ENCODE measurements around the gene FAF1. TPM values are rescaled to one million over a fixed set of nuclear protein-coding genes. Genes with fewer than 3 reads are reported as not detected.

The FAF1 gene
- total RNA-seq, 1 experiment from 2014 or later = 73.2 TPM

DNA sequence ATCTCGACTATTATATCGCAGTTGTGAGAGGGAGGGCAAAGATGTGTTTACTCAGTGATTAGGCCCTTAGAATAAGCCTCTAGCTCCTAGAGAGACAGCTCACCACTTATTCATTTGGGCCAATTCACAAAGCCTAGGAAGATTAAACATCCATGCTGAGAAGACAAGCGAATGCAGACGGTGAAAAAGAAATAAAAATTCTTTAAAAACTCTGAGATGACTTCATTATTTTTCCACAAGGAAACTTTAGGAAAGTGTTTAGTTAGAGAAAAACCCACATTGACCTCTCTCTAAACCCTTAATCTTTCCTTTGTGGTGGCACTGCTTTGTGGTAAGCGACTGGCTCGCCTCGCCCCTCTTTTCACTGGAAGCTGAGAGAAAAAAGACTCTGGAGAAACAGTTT is 390.0 kb downstream of the FAF1 start:
- ChIA-PET RAD21 (ENCODE audit: low non-redundant PET in 1 of 2, low total read pairs in 2 of 2, uncharacterized antibody in 2 of 2, unreplicated experiment in 2 of 2) (no interaction called here), POLR2A (no interaction called here)
- BruUV-seq (replicated peaks) = no TSS peak

DNA sequence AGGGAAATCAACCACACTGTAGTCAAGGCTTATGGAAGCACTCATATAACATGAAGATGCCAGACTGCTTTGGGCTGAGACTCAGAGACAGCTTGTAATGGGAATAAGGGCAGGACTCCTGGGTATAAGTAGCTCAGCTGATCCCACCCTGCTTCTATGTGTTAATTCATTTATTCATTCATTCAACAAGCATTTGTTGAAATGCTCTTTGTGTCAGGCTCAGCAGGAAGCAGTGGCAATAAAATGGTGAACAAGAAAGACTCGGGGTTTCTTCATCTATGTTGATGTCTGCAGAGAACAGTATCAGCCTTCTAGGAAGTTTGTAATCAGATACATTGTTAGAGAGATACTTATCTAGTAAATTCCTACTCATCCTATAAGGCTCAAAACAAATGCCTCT is 391.3 kb downstream of the FAF1 start:
- Histone ChIP-seq H4K20me1 (ENCODE audit: insufficient read depth) (no peaks in the 10 kb centered on the region), H3K27me3 (ENCODE audit: insufficient read depth, low read length) (no peaks in the 10 kb centered on the region), H3K9me3 (ENCODE audit: control insufficient read depth in 1 of 2, insufficient read depth in 1 of 2, low read depth in 1 of 2, low read length in 2 of 2) (no peaks in the 10 kb centered on the region), H3K9me2 (ENCODE audit: insufficient read depth) (no peaks in the 10 kb centered on the region), H3K4me1 (ENCODE audit: control insufficient read depth in 1 of 2, insufficient read depth in 2 of 2, low read length in 2 of 2) (no peaks in the 10 kb centered on the region), H3K9ac (ENCODE audit: low read length) (no peak overlapping the region), H3K36me3 (ENCODE audit: control insufficient read depth in 1 of 2, insufficient read depth in 2 of 2, low read length in 2 of 2) (no peaks in the 10 kb centered on the region; a peak in 1 of 4 replicates), H2AFZ (ENCODE audit: low read depth, low read length, poor library complexity, severe bottlenecking) (no peak overlapping the region), H3K79me2 (ENCODE audit: insufficient read depth, low read length) (no peaks in the 10 kb centered on the region), H3K4me3 (replicated peaks in 1 of 2; ENCODE audit: low read depth in 1 of 2, low read length in 2 of 2) (no peak overlapping the region), H3K27ac (ENCODE audit: low read depth, low read length) (no peak overlapping the region), H3K4me2 (ENCODE audit: low read length) (no peak overlapping the region)
- DNase-seq (ENCODE audit: low read depth, low spot score) (no peak), ATAC-seq (no peak)
- no TSS peak for BruUV-seq (replicated peaks)
- TF ChIP-seq YY1 (IDR thresholded peaks at IDR 0.05; ENCODE audit: extremely low read depth, insufficient replicate concordance, low read depth, low read length) (no peak), EZH2phosphoT487 (IDR thresholded peaks at IDR 0.05; ENCODE audit: borderline replicate concordance) (no peak), JUND (IDR thresholded peaks at IDR 0.05) (no peak), POLR2A (IDR thresholded peaks at IDR 0.05; ENCODE audit: borderline replicate concordance, extremely low read depth, insufficient read depth, insufficient read length) (no peak), SIN3A (IDR thresholded peaks at IDR 0.05; ENCODE audit: low read depth) (no peak), ELF1 (IDR thresholded peaks at IDR 0.05; ENCODE audit: borderline replicate concordance, low read depth) (no peak), CEBPB (IDR thresholded peaks at IDR 0.05; ENCODE audit: low read depth) (no peak), ZNF274 (IDR thresholded peaks at IDR 0.05; ENCODE audit: low read depth, low read length) (no peak)
- TF ChIP-seq, protein P1, sequence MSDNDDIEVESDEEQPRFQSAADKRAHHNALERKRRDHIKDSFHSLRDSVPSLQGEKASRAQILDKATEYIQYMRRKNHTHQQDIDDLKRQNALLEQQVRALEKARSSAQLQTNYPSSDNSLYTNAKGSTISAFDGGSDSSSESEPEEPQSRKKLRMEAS (IDR thresholded peaks at IDR 0.05) = no peak
- POLR2A ChIA-PET = no interaction called here
- RAD21 ChIA-PET (ENCODE audit: low non-redundant PET in 1 of 2, low total read pairs in 2 of 2, uncharacterized antibody in 2 of 2, unreplicated experiment in 2 of 2) = no interaction called here
- CTCF ChIA-PET = no interaction called here
- intact Hi-C loops (cut with micrococcal nuclease) = no loop called here

More for the DNA sequence above, 390.0 kb downstream of the FAF1 start:
- CTCF ChIA-PET = no interaction called here
- H3K9me2 ChIP-seq (ENCODE audit: insufficient read depth) = no peaks in the 10 kb centered on the region
- no peaks in the 10 kb centered on the region for H3K9me3 ChIP-seq (ENCODE audit: control insufficient read depth in 1 of 2, insufficient read depth in 1 of 2, low read depth in 1 of 2, low read length in 2 of 2)
- ATAC-seq (no peak), DNase-seq (ENCODE audit: low read depth, low spot score) (no peak)
- TF ChIP-seq POLR2A (IDR thresholded peaks at IDR 0.05; ENCODE audit: borderline replicate concordance, extremely low read depth, insufficient read depth, insufficient read length) (no peak), SP1 (IDR thresholded peaks at IDR 0.05; ENCODE audit: low read depth) (no peak), EZH2 (IDR thresholded peaks at IDR 0.05) (no peak), SIN3A (IDR thresholded peaks at IDR 0.05; ENCODE audit: low read depth) (no peak), JUND (IDR thresholded peaks at IDR 0.05) (no peak), CEBPB (IDR thresholded peaks at IDR 0.05; ENCODE audit: low read depth) (no peak), SRF (IDR thresholded peaks at IDR 0.05; ENCODE audit: low read depth) (no peak)
- TF ChIP-seq, protein P1 (IDR thresholded peaks at IDR 0.05) = no peak
- no peak overlapping the region for H3K4me2 ChIP-seq (ENCODE audit: low read length)
- no peaks in the 10 kb centered on the region for H3K4me1 ChIP-seq (ENCODE audit: control insufficient read depth in 1 of 2, insufficient read depth in 2 of 2, low read length in 2 of 2)
- no peak overlapping the region for H2AFZ ChIP-seq (ENCODE audit: low read depth, low read length, poor library complexity, severe bottlenecking)
- intact Hi-C loops (cut with micrococcal nuclease) = no loop called here
- H4K20me1 ChIP-seq (ENCODE audit: insufficient read depth) = no peaks in the 10 kb centered on the region
- H3K27me3 ChIP-seq (ENCODE audit: insufficient read depth, low read length) = no peaks in the 10 kb centered on the region
- H3K79me2 ChIP-seq (ENCODE audit: insufficient read depth, low read length) = no peaks in the 10 kb centered on the region
- no peak overlapping the region for H3K27ac ChIP-seq (ENCODE audit: low read depth, low read length)
- no peak overlapping the region for H3K4me3 ChIP-seq (replicated peaks in 1 of 2; ENCODE audit: low read depth in 1 of 2, low read length in 2 of 2)
- no peak overlapping the region for H3K9ac ChIP-seq (ENCODE audit: low read length)
- no peaks in the 10 kb centered on the region; a peak in 1 of 4 replicates for H3K36me3 ChIP-seq (ENCODE audit: control insufficient read depth in 1 of 2, insufficient read depth in 2 of 2, low read length in 2 of 2)
